Hematopoietic multipotent progenitor cell treated with erythropoietin and hydrocortisone succinate and interleukin-3 and kit ligand, for 17 days (in vitro differentiated cells): Measurements from ENCODE around the gene SHISAL2A.

Source experiments
- DNase-seq: peaks from one replicate; pipeline ENCODE4 v3.0.0-alpha.2; 2015; ENCODE audit warnings: low spot score

Gene SHISAL2A

DNA sequence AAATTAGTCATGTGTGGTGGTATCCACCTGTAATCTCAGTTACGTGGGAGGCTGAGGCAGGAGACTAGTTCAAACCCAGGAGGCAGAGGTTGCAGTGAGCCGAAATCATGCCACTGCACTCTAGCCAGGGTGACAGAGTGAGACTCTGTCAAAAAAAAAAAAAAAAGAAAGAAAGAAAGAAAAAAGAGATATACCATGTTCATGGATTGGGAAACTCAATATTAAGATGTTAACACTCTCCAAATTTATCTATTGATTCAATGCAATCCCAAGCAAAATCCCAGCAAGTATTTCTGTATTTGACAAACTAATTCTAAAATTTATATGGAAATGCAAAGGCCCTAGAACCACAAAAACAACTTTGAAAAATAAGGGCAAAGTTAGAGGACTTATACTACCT is 11.0 kb upstream of the SHISAL2A start:
- DNase-seq = no peak

- DNase-seq = no peak
Observed at GRCh38 chr1:52623812-52624211, 9.2 kb upstream of the SHISAL2A start.

- DNase-seq = no peak
Observed at GRCh38 chr1:52627028-52627427, 5.9 kb upstream of the SHISAL2A start.

DNA sequence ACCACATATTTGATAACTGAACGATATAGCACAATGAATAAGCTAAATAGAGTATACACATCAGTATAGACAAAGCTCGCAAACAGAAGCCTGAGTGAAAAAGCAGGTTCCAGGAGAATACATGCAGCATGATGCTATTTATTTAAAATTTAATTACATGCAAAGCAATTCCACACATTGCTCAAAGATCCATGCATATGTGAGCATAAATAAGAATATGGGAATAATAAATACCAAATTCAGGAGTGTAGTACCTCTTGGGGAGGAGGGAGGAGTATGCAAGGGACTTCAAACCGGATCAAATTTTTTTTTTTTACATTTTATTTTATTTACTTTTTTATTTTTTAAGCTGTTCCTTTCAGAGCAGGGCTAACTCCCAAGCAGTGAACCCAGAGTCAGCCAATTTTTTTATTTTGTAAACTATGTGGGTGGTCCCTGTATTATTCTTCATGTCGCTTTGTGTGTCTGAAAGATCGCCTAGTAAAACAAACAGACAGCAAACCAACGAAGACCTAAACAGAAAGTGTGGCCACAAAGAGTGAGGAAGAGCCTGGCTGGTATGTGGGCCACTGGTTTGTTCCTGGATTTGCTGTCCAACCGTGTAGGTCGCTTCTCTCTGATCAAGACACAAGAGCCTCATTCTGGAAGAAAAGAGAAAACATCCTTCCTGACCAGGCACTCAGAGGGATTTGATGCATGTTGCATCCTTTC is 4.2 kb upstream of the SHISAL2A start:
- no peak for DNase-seq

DNA sequence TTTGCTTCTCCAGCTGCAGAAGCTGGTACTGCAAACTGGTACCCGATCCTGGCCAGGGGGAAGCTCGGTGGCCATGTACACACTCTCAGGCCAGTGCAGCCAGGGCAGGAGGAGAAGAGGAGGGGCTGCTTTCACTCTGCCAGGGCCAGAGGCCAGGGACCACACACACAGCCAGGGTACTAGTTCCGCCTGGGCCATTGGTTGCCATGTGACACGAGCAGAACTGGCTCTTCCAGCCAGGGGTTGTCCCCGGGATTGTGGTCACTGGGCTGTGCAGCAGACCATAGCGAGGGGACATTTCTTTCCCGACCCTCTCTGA is 3.7 kb upstream of the SHISAL2A start:
- DNase-seq = no peak

DNA sequence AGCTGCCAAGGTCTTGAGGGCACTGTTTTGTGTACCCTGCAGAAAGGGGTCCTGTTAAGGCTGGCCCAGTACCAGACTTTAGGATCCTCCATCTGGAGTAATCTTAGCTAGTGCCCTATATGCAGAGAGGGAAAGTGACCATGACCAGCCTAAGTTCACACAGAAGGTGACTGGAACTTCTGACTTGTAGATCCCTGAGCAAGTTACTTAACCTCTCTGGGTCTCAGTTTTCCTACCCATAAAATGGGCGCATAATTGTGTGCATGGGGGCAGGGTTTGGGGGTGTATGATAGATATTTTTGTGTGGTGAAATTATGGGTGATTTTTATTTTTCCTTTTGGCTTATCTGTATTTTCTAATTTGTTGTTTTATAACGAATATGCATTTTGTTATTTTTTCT is 3.3 kb upstream of the SHISAL2A start:
- no peak for DNase-seq

GRCh38 chr1:52631759-52632331 is 1.1 kb upstream of the SHISAL2A start:
- DNase-seq = no peak

- no peak for DNase-seq
Observed at GRCh38 chr1:52633291-52633754, 355 bp downstream of the SHISAL2A start.

- no peak for DNase-seq
Observed at GRCh38 chr1:52634111-52634510, 1.1 kb downstream of the SHISAL2A start.

DNA sequence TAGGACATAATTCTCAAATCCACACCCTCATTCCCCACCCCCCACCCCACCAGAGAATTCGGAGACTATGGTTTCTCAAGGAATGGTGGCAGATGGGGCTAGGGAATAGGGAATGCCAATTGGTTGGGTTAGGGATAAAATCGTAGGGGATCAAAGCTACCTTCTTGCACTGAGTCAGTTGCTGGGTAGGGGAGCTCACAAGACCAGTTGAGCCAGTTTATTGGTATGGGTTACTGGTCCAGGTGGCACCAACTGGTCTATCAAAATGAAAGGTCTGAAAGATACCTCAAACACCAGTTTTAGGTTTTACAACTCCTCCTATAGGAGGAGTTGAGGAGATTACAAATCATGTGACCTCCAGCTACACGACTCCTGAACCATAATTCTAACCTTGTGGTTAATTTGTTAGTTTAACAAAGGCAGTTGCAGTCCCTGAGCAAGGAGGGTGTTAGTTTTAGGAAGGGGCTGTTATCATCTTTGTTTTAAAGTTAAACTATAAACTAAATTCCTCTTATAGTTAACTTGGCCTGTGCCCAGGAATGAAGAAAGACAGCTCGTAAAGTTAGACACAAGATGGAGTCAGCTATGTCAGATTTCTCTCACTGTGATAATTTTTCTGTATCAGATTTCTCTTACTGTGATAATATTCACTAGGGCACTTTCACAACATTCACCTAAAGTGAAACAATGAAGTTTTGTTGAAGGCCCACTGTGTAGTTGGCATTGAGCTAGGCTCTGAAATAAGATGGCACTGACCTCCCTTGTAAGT is 2.5 kb downstream of the SHISAL2A start:
- no peak for DNase-seq

DNA sequence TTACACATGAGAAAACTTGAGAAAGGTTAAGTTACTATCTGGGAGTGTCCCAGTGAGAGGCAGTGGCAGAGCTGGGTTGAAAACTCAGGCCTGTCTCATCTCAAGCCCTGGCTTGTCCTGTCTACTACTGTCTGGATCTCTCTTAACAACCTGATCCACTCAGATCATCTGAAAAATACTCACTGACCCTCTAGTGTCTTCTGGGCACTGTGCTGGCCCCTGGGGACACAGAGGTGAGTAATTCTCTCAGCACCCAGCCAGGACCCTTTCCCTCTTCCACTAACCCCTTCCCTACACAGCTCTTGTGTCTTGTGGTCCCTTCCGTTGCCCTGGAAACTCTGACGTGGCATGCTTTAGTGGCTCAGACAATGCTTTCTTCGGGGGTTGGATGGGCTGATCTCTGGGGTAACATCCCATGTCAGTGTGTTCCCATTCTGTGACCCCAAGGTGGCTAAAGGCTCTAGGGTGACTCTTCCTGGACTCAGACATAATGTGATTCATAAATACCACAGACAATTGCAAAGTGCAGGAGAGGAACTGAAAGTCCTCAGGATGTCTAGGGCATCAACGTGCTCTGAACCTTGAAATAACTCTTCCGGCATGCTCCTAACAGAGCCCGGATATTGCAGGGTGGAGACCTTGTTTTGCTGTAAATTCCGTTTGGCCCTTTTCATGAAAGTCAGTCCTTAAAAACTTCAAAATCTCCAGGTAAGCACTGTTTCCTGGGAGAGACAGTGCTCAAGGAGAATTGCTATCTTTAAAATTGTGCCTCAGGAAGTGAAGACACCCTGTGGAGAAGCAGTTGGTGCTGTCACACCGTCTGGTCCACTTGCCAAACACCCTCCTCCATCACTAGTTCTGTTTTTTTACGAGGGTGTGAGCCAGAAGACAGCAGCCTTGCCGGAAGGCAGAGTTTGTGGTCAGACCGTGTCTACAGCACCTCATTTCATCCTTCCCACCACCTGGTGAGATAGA is 4.0 kb downstream of the SHISAL2A start:
- no peak for DNase-seq

GRCh38 chr1:52637946-52638345 is 5.0 kb downstream of the SHISAL2A start:
- DNase-seq = no peak

- DNase-seq = no peak
Observed at GRCh38 chr1:52640697-52641096, 7.7 kb downstream of the SHISAL2A start.

DNA sequence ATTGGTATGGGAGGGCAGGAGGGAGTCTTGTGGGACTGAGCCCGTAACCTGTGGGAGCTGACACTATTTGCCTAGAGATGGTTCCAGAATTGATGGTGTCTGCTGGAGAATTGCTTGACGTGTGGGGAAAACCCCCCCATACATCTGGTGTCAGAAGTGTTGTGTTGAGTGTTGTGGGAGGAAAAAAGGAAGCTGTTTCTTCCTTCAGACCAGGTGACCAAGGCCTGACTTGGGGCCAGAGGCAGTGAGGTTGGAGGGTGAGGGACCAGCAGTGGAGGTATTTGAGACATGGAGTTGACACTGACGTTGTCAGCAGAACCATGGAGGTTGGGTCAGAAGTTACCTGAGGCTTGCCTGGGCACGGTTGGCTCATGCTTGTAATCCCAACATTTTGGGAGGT is 8.3 kb downstream of the SHISAL2A start:
- DNase-seq = no peak

DNA sequence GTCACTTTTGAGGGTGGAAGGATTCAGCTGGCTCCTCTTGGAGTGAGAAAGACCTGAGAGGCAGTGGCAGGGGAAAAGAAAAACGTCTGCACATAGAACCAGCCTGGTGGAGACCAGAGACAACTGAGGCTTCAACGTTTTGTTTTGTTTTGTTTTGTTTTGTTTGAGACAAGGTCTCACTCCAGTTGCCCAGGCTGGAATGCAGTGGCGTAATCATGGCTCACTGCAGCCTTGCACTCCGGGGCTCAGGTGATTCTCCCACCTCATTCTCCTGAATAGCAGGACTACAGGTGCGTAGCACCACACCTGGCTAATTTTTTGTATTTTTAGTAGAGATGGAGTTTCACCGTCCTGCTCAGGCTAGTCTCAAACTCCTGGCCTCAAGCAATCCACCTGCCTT is 12.3 kb downstream of the SHISAL2A start:
- DNase-seq = no peak

DNA sequence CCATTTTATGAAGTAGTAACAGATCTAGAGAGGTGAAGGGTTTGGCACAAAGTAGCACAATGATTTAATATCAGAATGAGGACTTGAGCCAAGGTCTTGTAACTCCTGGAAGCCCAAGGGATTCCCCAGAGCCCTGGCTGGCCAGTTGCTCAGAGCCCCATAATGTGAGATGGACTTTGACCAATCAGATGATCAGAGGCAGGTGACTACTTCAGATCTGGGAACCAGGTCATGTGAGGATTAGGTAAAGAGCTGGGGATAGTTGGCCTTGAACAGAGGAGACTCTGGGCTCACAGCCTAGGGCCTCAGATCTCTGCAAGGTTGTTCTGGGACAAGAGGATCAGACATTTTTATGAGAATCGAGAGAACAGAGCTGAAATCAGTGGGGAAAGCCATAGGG is 18.9 kb downstream of the SHISAL2A start:
- DNase-seq = no peak

DNA sequence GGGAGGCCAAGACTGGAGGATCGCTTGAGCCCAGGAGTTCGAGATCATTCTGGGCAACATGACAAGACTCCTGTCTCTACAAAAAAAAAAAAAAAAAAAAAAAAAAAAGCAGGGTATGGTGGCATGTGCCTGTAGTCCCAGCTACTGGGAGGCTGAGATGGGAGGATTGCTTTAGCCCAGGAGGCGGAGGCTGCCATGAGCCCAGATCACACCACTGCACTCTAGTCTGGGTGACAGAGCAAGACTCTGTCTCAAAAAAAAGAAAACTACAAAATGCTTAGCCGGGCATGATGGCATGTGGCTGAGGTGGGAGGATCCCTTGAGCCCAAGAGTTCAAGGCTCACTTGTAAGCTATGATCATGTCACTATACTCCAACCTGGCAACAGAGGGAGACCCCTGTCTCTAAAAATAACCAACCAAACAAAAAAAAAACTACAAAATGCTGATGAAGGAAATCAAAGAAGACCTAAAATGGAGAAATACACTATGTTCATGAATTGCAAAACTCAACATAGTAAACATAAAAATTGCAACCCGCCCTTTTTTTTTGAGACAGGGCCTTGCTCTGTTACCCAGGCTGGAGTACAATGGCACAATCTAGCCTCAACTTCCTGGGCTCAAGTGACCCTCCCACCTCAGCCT is 20.4 kb downstream of the SHISAL2A start:
- DNase-seq = no peak

DNA sequence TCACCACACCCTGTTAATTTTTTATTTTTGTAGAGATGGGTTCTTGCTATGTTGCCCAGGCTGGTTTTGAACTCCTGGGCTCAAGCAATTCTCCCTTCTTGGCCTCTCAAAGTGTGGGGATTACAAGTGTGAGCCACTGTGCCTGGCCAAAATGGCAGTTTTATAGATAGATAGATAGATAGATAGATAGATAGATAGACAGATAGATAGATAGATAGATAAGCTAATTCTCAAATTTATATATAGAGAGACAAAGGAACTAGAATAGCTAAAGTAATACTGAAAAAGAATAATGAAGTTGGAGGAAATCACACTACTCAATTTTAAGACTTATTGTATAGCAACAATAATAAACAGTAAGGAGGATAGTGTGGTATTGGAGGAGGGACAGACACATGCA is 21.1 kb downstream of the SHISAL2A start:
- no peak for DNase-seq

DNA sequence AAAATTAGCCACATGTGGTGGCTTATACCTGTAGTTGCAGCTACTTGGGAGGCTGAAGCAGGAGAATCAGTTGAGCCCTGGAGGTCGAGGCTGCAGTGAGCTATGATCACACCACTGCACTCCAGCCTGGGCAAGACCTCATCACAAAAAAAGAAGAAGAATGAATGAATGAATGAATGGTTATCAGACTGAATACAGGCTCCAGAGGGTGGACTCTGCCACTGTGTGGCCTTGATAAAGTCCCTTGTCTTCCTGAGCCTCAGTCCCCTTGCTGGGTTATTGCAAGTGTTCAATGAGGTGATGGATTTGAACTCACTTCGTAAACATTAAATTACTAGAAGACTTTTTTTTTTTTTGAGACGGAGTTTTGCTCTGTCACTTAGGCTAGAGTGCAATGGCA is 24.7 kb downstream of the SHISAL2A start:
- DNase-seq = no peak

GRCh38 chr1:52658795-52659194 is 25.8 kb downstream of the SHISAL2A start:
- DNase-seq = no peak

- no peak for DNase-seq
Observed at GRCh38 chr1:52659356-52659755, 26.4 kb downstream of the SHISAL2A start.
